Measurements from ENCODE around the gene SPHK1. TPM values are rescaled to one million over a fixed set of nuclear protein-coding genes. Genes with fewer than 3 reads are reported as not detected.

Gene SPHK1
- total RNA-seq, 4 donors from 2014 or later, result 10.5 to 17.9 (median 12.5) TPM

GRCh38 chr17:76426853-76427252 lies 42.4 kb downstream of the SPHK1 start:
- no peak for DNase-seq (ENCODE audit: low spot score in 2 of 2)
- Histone ChIP-seq H3K4me3 (no peak overlapping the region), H3K36me3 (no peaks in the 10 kb centered on the region), H3K27me3 (no peaks in the 10 kb centered on the region), H3K4me1 (peaks cover 11% of the 10 kb centered on the region), H3K9me3 (no peaks in the 10 kb centered on the region), H3K27ac (no peak overlapping the region)
- WGBS, result 78% methylated on average over 3 of the region's 3 CpGs
- TF ChIP-seq EP300 (IDR thresholded peaks at IDR 0.05), result no peak

- WGBS, result 64% methylated on average over 8 of the region's 8 CpGs
- TF ChIP-seq CTCF (IDR thresholded peaks at IDR 0.05) (no peak), POLR2A (IDR thresholded peaks at IDR 0.05) (no peak), POLR2AphosphoS5 (IDR thresholded peaks at IDR 0.05) (no peak), EP300 (IDR thresholded peaks at IDR 0.05) (no peak)
- DNase-seq (ENCODE audit: low spot score in 2 of 2), result no peak
- no peaks in the 10 kb centered on the region for H3K36me3 ChIP-seq
- H3K4me3 ChIP-seq, result no peak overlapping the region
- peaks cover 11% of the 10 kb centered on the region for H3K4me1 ChIP-seq
- H3K9me3 ChIP-seq, result no peaks in the 10 kb centered on the region
- no peaks in the 10 kb centered on the region for H3K27me3 ChIP-seq
- no peak overlapping the region for H3K27ac ChIP-seq
Observed at GRCh38 chr17:76427501-76428231, 43.3 kb downstream of the SPHK1 start.

- no peak overlapping the region for H3K27ac ChIP-seq
- 83% methylated on average over 1 of the region's 1 CpG for WGBS
Observed at GRCh38 chr17:76428511-76428910, 44.1 kb downstream of the SPHK1 start.

GRCh38 chr17:76431509-76431908 lies 47.1 kb downstream of the SPHK1 start:
- Histone ChIP-seq H3K4me3 (no peak overlapping the region), H3K36me3 (no peaks in the 10 kb centered on the region), H3K27me3 (no peaks in the 10 kb centered on the region), H3K27ac (no peak overlapping the region), H3K4me1 (peaks cover 14% of the 10 kb centered on the region), H3K9me3 (no peaks in the 10 kb centered on the region)
- no peak for TF ChIP-seq POLR2A (IDR thresholded peaks at IDR 0.05)
- no peak for TF ChIP-seq POLR2AphosphoS5 (IDR thresholded peaks at IDR 0.05)
- no peak for TF ChIP-seq EP300 (IDR thresholded peaks at IDR 0.05)
- no peak for TF ChIP-seq CTCF (IDR thresholded peaks at IDR 0.05)
- WGBS, result 85% methylated on average over 2 of the region's 2 CpGs
- DNase-seq (ENCODE audit: low spot score in 2 of 2), result no peak

More at GRCh38 chr17:76428511-76428910, 44.1 kb downstream of the SPHK1 start:
- Histone ChIP-seq H3K9me3 (no peaks in the 10 kb centered on the region), H3K4me3 (no peak overlapping the region), H3K4me1 (peaks cover 11% of the 10 kb centered on the region), H3K27me3 (no peaks in the 10 kb centered on the region), H3K36me3 (no peaks in the 10 kb centered on the region)
- TF ChIP-seq CTCF (IDR thresholded peaks at IDR 0.05) (no peak), EP300 (IDR thresholded peaks at IDR 0.05) (no peak), POLR2A (IDR thresholded peaks at IDR 0.05) (no peak), POLR2AphosphoS5 (IDR thresholded peaks at IDR 0.05) (no peak)
- DNase-seq (ENCODE audit: low spot score in 2 of 2), result no peak

GRCh38 chr17:76432004-76432403 lies 47.6 kb downstream of the SPHK1 start:
- Histone ChIP-seq H3K36me3 (no peaks in the 10 kb centered on the region), H3K4me1 (peaks cover 14% of the 10 kb centered on the region), H3K4me3 (no peak overlapping the region), H3K27me3 (no peaks in the 10 kb centered on the region), H3K9me3 (no peaks in the 10 kb centered on the region), H3K27ac (no peak overlapping the region)
- DNase-seq (ENCODE audit: low spot score in 2 of 2), result no peak
- TF ChIP-seq CTCF (IDR thresholded peaks at IDR 0.05), result no peak
- TF ChIP-seq POLR2A (IDR thresholded peaks at IDR 0.05), result no peak
- no peak for TF ChIP-seq POLR2AphosphoS5 (IDR thresholded peaks at IDR 0.05)
- TF ChIP-seq EP300 (IDR thresholded peaks at IDR 0.05), result no peak
- 85% methylated on average over 6 of the region's 6 CpGs for WGBS
